Measurements from ENCODE around the gene ADGRE2.
"Not testable (repeated sequence)": the region's sequence is repeated elsewhere in the genome, so short reads cannot be mapped to it uniquely, and the experiment has no call there.

Gene ADGRE2

DNA sequence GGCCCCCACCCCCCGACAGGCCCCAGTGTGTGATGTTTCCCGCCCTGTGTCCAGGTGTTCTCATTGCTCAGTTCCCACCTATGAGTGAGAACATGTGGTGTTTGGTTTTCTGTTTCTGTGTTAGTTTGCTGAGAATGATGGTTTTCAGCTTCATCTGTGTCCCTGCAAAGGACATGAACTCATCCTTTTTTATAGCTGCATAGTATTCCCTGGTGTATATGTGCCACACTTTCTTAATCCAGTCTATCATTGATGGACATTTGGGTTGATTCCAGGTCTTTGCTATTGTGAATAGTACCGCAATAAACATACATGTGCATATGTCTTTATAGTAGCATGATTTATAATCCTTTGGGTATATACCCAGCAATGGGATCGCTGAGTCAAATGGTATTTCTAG, 715 bp downstream of the ADGRE2 start:
- DNase-seq, result not testable (repeated sequence)

DNA sequence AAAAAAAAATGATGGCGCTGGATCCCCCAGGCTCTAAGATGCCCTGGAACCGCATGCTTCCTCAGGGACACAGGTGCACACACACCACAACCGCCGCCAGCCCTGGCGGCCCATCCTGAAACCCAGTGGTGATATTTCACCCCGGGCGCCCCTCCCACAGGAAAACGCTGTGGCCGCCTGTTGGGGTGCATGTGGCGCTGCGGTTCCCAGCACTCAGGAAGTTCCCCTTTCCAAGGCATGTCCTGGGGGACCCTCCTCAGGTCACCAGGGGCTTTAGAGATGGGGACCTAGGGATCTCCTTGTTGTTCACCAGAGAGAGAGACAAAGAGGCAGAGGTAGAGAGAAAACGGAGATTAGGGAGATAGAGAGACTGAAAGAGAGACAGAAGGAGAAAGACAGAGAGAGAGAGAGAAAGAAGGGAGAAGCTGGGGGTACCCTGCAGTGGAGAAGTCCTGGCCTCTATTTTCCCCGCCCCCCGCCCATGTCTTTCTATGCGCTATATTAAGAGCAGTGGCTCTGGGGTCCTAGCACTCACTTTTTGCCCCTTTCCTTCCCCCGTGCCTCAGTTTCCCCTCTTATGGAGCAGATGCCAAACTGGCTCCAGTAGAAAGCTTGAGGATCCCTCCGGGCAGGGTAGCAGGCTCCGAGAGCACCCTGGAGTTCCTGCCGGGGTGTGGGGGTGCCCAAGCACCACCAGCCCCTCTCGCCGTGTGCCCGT, 2.3 kb downstream of the ADGRE2 start:
- no peak for DNase-seq

DNA sequence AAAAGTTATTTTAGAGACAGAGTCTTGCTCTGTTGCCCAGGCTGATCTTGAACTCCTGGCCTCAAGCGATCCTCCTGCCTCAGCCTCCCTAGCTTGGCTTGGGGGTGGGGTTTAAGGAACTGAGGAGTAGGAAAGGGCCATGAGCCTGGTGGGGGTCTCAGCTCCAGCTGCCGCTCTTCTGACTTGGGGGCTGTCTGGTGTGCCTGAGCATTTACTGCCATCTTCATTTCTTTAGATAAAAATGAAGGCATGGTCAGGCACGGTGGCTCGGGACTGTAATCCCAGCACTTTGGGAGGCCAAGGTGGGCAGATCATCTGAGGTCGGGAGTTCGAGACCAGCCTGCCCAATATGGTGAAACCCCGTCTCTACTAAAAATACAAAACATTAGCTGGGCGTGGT, 3.0 kb downstream of the ADGRE2 start:
- DNase-seq, result not testable (repeated sequence)

DNA sequence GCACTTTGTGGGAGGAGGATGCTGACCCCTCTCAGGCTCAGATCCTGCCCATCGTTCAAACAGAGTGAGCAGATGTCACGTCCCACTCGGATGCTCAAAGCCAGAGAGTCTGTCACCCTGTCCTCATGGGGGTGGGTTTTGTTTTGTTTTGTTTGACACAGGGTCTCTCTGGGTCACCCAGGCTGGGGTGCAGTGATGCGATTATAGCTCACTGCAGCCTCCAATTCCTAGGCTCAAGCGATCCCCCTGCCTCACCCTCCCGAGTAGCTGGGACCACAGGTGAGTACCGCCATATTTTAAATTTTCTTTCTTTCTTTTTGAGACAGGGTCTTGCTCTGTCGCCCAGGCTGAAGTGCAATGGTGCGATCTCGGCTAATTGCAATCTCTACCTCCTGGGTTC, 4.0 kb downstream of the ADGRE2 start:
- no peak for DNase-seq

DNA sequence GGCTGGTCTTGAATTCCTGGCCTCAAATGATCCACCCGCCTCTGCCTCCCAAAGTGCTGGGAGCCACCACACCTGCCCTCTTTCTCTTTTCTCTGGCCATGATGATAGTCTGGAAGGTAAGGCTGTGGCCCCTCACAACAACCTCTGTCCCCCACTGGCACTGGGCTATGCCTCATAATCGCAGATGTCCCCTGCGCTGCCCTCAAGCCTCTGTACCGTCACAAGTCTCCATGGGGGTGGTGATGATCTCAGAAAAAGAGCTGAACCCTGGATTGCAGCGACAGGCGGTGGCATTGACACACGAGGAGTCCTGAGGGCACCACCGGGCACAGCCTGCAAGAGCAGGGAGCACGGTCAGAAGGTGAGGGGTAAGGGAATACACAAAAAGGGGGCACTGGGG, 4.6 kb downstream of the ADGRE2 start:
- DNase-seq, result not testable (repeated sequence)

DNA sequence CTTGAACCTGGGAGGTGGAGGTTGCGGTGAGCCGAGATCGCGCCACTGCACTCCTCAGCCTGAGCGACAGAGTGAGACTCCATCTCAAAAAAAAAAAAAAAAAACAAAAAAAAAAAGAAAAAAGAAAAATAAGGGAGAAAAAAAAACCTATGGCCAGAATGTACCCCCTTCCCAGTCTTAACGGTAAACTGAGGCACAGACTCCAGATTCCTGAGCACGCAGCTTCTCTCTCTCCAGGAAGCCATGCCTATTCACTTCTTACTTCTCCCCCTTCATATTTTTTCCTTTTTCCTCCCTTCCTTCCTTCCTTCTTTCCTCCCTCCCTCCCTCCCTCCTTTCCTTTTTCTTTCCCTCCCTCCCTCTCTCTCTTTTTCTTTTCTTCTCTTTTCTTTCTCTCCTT, 5.4 kb downstream of the ADGRE2 start:
- no peak for DNase-seq

DNA sequence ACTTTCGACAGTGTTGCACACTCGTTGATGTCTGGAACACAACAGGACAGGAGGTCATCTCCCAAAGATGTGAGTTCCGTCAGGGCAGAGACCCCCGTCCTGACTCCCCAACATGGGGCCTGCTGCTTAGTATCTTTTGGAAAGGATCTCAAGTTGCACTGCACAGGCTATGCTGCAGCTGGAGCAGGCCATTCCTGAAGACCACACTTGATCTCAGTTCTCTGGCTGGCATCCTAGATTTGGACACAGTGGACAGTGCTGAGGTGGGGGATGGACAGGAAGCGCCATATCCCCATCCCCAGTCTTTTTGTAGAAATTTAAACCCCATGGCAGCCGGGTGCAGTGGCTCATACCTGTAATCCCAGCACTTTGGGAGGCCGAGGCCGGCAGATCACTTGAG, 5.9 kb downstream of the ADGRE2 start:
- DNase-seq, result no peak

GRCh38 chr19:14770944-14771839, 7.2 kb downstream of the ADGRE2 start:
- no peak for DNase-seq

DNA sequence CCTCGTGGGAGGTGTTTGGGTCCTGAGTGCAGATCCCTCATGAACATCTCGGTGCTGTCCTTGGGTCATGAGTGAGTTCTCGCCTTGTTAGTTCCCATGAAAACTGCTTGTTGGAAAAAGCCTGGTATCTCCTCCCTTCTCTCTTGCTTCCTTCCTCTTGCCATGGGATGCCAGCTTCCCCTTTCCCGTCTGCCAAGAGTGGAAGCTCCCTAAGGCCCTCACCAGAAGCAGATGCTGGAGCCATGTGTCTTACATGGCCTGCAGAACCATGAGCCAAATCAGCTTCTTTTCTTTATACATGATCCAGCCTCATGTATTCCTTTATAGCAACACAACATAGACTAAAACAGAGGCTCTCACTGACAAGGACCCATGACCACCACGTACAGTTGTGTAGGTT, 8.2 kb downstream of the ADGRE2 start:
- no peak for DNase-seq

GRCh38 chr19:14769201-14769600, 9.2 kb downstream of the ADGRE2 start:
- DNase-seq, result no peak

GRCh38 chr19:14768001-14768400, 10.4 kb downstream of the ADGRE2 start:
- no peak for DNase-seq

DNA sequence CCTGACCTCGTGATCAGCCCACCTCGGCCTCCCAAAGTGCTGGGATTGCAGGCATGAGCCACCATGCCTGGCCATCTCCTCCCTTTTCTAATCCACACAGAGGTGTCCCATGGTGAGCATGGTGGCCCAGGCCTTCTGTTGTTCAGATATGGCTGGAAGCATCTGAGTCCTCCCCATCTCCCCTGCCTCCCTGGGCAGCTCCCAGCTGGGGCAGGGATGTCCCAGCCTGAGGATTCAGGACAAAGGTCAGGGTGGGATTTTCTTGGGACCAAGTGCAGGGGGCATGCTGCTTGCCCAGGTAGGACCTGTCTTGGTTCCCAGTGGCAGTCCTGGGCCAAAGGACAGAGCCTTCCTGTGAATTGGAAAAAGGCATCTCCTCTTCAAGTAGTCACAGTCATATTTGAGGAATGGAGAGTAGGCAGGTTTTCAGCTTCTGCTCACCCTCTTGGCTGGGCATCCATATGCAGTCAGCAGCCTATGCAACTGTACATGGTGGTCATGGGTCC, 10.8 kb downstream of the ADGRE2 start:
- DNase-seq, result no peak

DNA sequence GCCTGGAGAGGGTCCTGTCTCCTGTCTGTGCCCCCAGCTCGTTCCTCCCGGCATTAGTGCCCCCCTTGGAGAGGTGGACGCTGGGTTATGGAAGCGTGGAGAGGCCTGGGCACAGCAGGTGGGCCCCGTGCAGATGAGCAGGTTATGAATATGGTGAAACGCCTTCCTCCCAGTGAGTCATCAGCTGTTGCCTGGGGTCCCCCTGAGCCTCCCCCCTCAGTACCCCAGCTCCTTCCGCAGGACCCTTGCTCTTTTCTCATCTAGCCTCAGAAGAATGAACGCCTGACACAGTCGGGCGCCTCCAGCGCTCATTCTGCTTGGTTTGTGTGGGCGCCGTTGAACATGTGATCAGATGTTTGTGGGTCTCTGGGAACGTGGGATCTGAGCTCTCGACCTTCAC, 12.5 kb downstream of the ADGRE2 start:
- DNase-seq, result not testable (repeated sequence)

GRCh38 chr19:14765403-14765802, 13.0 kb downstream of the ADGRE2 start:
- not testable (repeated sequence) for DNase-seq

GRCh38 chr19:14764401-14764800, 14.0 kb downstream of the ADGRE2 start:
- no peak for DNase-seq

DNA sequence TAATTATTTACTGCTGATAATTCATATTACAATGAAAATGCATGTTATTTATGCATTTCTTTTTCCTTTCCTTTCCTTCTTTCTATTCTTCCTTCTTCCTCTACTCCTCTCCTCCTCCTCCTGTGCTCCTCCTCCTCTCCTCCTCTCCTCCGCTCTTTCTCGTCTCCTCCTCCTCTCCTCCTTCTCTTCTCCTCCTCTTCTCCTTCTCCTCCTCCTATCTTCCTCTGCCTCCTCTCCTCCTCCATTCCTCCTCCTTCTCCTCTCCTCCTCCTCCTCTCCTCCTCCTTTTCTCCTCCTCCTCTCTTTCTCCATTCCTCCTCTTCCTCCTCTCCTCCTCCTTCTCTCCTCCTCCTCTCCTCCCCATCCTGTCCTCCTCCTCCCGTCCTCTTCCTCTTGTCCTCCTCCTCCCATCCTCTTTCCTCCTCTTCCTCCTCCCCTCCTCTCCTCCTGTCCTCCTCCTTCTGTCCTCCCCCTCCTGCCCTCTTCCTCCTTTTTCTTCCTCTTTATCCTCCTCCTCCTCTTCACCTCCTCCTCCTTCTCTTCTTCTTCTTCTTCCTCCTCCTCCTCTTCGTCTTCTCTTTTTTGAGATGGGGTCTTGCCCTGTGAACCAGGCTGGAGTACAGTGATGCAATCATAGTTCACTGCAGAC, 14.7 kb downstream of the ADGRE2 start:
- no peak for DNase-seq

- DNase-seq, result no peak
Observed at GRCh38 chr19:14762111-14762510, 16.2 kb downstream of the ADGRE2 start.

GRCh38 chr19:14761607-14762006, 16.8 kb downstream of the ADGRE2 start:
- no peak for DNase-seq

DNA sequence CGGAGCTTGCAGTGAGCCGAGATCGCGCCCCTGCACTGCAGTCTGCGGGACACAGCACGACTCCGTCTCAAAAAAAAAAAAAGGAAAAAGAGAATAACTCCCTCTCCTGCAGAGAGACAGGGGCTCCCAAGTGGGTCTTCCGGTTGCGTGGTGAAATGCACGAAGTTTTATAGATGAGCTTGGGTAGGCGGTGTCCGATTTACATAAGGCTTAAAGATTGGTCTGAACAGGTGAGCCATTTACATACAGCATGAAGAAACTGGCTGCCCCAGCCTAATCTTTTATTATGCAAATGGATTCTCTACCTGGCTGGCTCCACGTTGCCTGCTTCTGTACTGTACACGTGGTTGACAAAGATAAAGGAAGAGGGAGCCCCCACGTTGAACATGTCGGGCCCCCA, 19.5 kb downstream of the ADGRE2 start:
- no peak for DNase-seq

GRCh38 chr19:14748601-14749000, 29.8 kb downstream of the ADGRE2 start:
- DNase-seq, result no peak

GRCh38 chr19:14746886-14747285, 31.5 kb downstream of the ADGRE2 start:
- DNase-seq, result no peak

DNA sequence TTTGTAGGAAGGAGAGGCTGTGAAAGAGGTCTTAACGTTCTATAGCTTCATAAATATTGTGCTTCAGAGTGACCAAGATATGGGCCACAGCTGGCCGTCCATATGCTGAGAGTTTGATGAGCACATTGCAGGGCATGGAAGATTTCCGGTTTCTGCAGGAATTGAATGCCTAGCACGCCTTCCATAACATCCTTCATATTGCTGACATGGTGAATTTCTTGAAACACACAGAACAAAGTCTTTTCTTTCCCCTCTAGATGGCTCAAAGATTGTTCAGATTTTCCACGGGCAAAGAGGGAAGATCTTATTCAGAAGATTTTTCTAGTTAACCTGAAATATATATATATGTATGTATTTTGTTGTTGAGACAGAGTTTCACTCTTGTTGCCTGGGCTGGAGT, 42.4 kb downstream of the ADGRE2 start:
- no peak for DNase-seq

GRCh38 chr19:14733574-14733973, 44.8 kb downstream of the ADGRE2 start:
- DNase-seq, result no peak

- DNase-seq, result no peak
Observed at GRCh38 chr19:14732510-14732909, 45.9 kb downstream of the ADGRE2 start.

Data from NCI-H226 (cell line).